GM06990 (cell line): ENCODE data around the gene ARHGEF10L.

ENCODE experiments used
- DNase-seq: peaks from one replicate; pipeline ENCODE4 v3.0.0-alpha.2; 2011; ENCODE audit not compliant: insufficient read length; ENCODE audit errors: extremely low read depth
- H3K27me3 ChIP-seq: replicated peaks from 2 replicates; pipeline ENCODE4 v1.6.0; 2011; ENCODE audit warnings: low read length; ENCODE audit not compliant: control insufficient read depth, insufficient read depth
- H3K36me3 ChIP-seq: 2 replicates; pipeline ENCODE4 v1.5.1; 2011; ENCODE audit warnings: low read length; ENCODE audit not compliant: control insufficient read depth, insufficient read depth
- H3K4me3 ChIP-seq: replicated peaks from 2 replicates; pipeline ENCODE4 v1.5.1; 2011; ENCODE audit warnings: low read depth, mild to moderate bottlenecking, control low read depth, low read length
- CTCF ChIP-seq: IDR thresholded peaks from 2 replicates; pipeline ENCODE4 v1.5.1; 2011; ENCODE audit warnings: low read length, control low read depth, mild to moderate bottlenecking, inconsistent platforms; ENCODE audit not compliant: insufficient read depth, poor library complexity, severe bottlenecking

Gene ARHGEF10L

GRCh38 chr1:17520041-17520440 is 19.5 kb upstream of the ARHGEF10L start:
- no peak overlapping the region for H3K4me3 ChIP-seq
- no peak for DNase-seq
- no peaks in the 10 kb centered on the region for H3K36me3 ChIP-seq
- H3K27me3 ChIP-seq: no peaks in the 10 kb centered on the region; the same call in none of the 2 replicates
- no peak for TF ChIP-seq CTCF

- Histone ChIP-seq H3K36me3 (no peaks in the 10 kb centered on the region), H3K27me3 (no peaks in the 10 kb centered on the region; the same call in none of the 2 replicates), H3K4me3 (no peak overlapping the region)
- no peak for DNase-seq
- TF ChIP-seq CTCF: no peak
Measured at GRCh38 chr1:17520473-17521319, 18.8 kb upstream of the ARHGEF10L start.

GRCh38 chr1:17521946-17522612 is 17.4 kb upstream of the ARHGEF10L start:
- Histone ChIP-seq H3K36me3 (no peaks in the 10 kb centered on the region), H3K27me3 (no peaks in the 10 kb centered on the region; the same call in none of the 2 replicates), H3K4me3 (no peak overlapping the region)
- TF ChIP-seq CTCF: no peak
- DNase-seq: no peak

GRCh38 chr1:17523321-17524041 is 16.0 kb upstream of the ARHGEF10L start:
- no peaks in the 10 kb centered on the region for H3K36me3 ChIP-seq
- DNase-seq: no peak
- no peak for TF ChIP-seq CTCF
- H3K27me3 ChIP-seq: no peaks in the 10 kb centered on the region; the same call in none of the 2 replicates
- H3K4me3 ChIP-seq: no peak overlapping the region

- no peaks in the 10 kb centered on the region for H3K36me3 ChIP-seq
- H3K4me3 ChIP-seq: no peak overlapping the region
- no peaks in the 10 kb centered on the region; the same call in none of the 2 replicates for H3K27me3 ChIP-seq
- TF ChIP-seq CTCF: no peak
- DNase-seq: no peak
Measured at GRCh38 chr1:17524645-17525044, 14.9 kb upstream of the ARHGEF10L start.
